ENCODE data around the gene UBE2S.

UBE2S gene

GRCh38 chr19:55352549-55353145, 54.9 kb downstream of the UBE2S start:
- Histone ChIP-seq H3K9ac (no peak overlapping the region), H3K9me3 (ENCODE audit: control insufficient read depth, low read length) (no peaks in the 10 kb centered on the region), H3K27ac (no peak overlapping the region), H3K79me2 (no peaks in the 10 kb centered on the region), H3K36me3 (ENCODE audit: control insufficient read depth, insufficient read depth, low read length) (no peaks in the 10 kb centered on the region), H3K4me3 (ENCODE audit: low read depth, low read length) (no peak overlapping the region), H2AFZ (no peak overlapping the region), H3K27me3 (ENCODE audit: control insufficient read depth, insufficient read depth, low read length) (no peaks in the 10 kb centered on the region), H3K4me2 (ENCODE audit: low read length) (no peak overlapping the region), H3K4me1 (no peaks in the 10 kb centered on the region)
- TF ChIP-seq CTCF (IDR thresholded peaks at IDR 0.05): no peak

GRCh38 chr19:55352040-55352439, 55.5 kb downstream of the UBE2S start:
- no peaks in the 10 kb centered on the region for H3K27me3 ChIP-seq (ENCODE audit: control insufficient read depth, insufficient read depth, low read length)

GRCh38 chr19:55350620-55351315, 56.8 kb downstream of the UBE2S start:
- Histone ChIP-seq H3K36me3 (ENCODE audit: control insufficient read depth, insufficient read depth, low read length) (no peaks in the 10 kb centered on the region), H2AFZ (no peak overlapping the region), H3K4me3 (ENCODE audit: low read depth, low read length) (no peak overlapping the region), H3K4me2 (ENCODE audit: low read length) (no peak overlapping the region), H3K79me2 (no peaks in the 10 kb centered on the region), H3K27me3 (ENCODE audit: control insufficient read depth, insufficient read depth, low read length) (no peaks in the 10 kb centered on the region), H3K9ac (no peak overlapping the region), H3K9me3 (ENCODE audit: control insufficient read depth, low read length) (no peaks in the 10 kb centered on the region), H3K27ac (no peak overlapping the region), H3K4me1 (no peaks in the 10 kb centered on the region)
- TF ChIP-seq CTCF (IDR thresholded peaks at IDR 0.05): no peak

More at GRCh38 chr19:55352040-55352439, 55.5 kb downstream of the UBE2S start:
- TF ChIP-seq CTCF (IDR thresholded peaks at IDR 0.05): no peak
- Histone ChIP-seq H3K36me3 (ENCODE audit: control insufficient read depth, insufficient read depth, low read length) (no peaks in the 10 kb centered on the region), H3K27ac (no peak overlapping the region), H3K4me2 (ENCODE audit: low read length) (no peak overlapping the region), H3K9ac (no peak overlapping the region), H2AFZ (no peak overlapping the region), H3K9me3 (ENCODE audit: control insufficient read depth, low read length) (no peaks in the 10 kb centered on the region), H3K4me1 (no peaks in the 10 kb centered on the region), H3K79me2 (no peaks in the 10 kb centered on the region), H3K4me3 (ENCODE audit: low read depth, low read length) (no peak overlapping the region)
